GM18870 (cell line): ENCODE results near the gene PRR33.

Experiments used
- ATAC-seq: cut with Tn5 transposase; IDR thresholded peaks from one replicate; pipeline ENCODE4 v1.9.1; 2021; ENCODE audit warnings: moderate library complexity; ENCODE audit not compliant: unreplicated experiment

PRR33 gene

GRCh38 chr11:1852877-1853276 lies 38.8 kb downstream of the PRR33 start, which contains the start of gene LSP1:
TSS of gene LSP1 (plus strand) at chr11:1853084. CDS start at chr11:1853145, 61 bp downstream.
- ATAC-seq, result no peak

DNA sequence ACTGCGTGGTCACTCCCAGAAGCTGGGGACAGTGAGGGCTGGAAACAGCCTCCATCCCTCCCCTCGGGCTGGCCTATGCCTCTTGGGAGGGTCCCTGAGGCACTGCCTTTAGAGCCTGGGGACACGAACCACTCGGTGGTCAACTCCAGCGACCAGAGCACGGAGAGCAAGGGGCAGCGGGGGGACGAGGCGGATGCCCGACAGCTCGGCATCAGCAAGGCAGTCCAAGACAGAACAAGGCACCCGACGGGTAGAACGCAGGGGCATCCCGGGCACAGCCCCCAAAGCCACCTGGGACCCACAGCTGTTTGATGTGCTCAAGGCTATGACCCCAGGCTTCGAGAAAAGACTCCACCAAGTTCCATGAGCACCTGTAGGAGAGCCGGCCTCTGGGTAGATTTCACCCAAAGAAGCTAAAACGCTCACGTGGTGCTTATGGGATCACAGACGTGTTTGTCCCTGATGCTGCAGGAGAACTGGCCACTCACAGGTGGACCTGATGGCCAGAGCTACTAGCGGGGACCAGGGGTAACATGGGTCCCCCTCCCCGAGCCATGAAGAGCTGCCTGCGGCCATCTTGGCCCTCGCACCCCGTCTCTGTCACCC lies 39.3 kb downstream of the PRR33 start:
- no peak for ATAC-seq

- no peak for ATAC-seq
Measured at GRCh38 chr11:1851468-1852180, 40.1 kb downstream of the PRR33 start.

DNA sequence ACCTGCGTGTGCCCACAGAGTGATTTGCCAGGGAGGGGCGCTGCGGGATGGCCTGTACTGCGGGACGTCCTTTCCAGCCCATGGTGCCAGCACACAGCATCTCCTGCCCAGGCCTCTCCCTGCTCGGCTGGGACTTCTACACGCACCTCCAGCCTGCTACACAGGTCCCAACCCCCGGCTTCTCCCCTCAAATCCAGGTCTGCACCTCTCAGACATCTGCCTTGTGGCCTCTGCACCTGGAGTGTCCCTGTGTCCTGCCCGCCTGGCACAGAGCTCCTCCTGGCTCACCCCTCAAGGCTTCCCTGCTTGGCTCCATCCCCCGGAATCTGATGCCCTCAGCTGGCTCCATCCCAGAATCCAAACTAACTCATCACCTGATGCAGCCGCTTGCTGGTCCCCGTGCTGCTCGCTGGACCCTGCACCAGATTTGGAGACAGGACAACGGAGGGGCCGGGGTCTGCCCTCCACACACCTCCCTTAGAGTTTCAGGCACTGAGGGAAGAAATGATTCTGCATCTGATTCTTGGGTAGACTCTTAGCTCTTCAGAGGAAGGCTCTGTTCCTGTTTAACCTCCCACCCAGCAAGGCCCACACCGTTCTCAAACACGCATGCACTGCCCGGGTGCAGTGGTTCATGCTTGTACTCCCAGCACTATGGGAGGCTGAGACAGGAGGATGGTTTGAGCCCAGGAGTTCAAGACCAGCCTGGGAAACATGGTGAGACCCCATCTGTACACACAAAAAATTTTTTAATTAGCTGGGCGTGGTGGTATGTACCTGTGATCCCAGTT lies 42.9 kb downstream of the PRR33 start:
- no peak for ATAC-seq

- no peak for ATAC-seq
Measured at GRCh38 chr11:1847926-1848639, 43.6 kb downstream of the PRR33 start.

- no peak for ATAC-seq
Measured at GRCh38 chr11:1847006-1847735, 44.5 kb downstream of the PRR33 start.

GRCh38 chr11:1846453-1846932 lies 45.2 kb downstream of the PRR33 start:
- no peak for ATAC-seq

DNA sequence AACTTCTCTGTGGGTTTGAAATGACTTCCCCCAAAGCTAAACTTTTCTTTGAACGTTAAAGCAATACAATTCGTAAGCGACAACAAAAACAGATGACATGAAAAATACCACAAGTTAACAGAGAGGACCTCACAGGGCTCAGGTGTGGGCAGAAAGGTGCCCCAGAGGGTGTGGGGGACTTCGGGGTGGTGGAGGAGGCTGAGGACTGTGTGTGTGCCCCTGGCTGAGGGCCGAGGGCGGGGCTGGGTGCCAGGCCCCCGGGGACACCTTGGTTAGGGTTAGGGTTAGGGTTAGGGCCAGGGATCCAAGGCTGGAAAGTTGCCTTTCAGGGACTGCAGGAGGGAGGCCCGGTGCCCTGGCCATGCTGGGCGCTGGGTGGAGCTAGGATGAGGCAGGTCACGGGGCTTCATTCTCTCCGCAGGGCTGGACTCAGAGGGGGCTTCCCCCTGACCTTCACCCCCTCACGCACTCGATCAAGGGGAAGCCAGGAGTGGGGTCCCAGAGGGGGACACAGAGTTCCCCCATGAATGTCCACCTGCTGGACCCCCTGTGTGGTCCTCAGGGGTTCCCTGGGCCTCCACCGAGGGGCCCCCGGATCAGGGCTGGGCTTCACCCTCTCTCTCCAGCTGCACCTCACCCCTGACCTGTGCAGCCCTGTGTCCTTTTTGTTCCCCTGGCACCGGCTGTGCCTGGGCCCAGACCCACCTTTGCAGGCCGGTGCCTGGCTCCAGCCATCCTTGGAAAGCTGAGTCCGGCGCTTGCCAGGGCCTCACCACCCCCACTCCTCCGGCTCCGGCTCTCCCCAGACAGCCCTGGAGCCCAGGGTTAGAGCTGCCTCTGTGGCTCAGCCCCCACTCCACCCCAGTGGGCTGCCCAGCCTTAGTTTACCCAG lies 45.9 kb downstream of the PRR33 start:
- ATAC-seq, result no peak

GRCh38 chr11:1845095-1845429 lies 46.6 kb downstream of the PRR33 start:
- no peak for ATAC-seq

GRCh38 chr11:1844221-1845094 lies 47.2 kb downstream of the PRR33 start:
- ATAC-seq, result no peak

- ATAC-seq, result no peak
Measured at GRCh38 chr11:1843796-1844195, 47.9 kb downstream of the PRR33 start.

DNA sequence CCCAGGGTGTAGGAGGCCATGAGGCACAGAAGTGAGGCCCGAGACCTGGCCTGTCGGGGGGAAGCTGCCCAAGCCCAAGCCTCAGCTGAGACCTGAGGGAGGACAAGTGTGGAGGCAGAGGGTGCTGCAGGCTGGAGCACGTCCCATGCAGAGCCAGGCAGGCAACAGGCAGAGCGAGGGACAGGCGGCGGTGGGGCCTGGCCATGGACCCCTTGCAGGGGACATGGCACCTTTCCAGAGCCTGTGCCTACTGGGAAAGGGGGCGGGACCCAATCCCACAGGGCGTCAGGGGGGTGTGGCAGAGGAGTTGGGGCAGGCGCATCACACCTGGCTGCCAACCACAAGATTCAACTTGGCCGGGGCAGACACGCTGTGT lies 48.6 kb downstream of the PRR33 start:
- ATAC-seq, result no peak

DNA sequence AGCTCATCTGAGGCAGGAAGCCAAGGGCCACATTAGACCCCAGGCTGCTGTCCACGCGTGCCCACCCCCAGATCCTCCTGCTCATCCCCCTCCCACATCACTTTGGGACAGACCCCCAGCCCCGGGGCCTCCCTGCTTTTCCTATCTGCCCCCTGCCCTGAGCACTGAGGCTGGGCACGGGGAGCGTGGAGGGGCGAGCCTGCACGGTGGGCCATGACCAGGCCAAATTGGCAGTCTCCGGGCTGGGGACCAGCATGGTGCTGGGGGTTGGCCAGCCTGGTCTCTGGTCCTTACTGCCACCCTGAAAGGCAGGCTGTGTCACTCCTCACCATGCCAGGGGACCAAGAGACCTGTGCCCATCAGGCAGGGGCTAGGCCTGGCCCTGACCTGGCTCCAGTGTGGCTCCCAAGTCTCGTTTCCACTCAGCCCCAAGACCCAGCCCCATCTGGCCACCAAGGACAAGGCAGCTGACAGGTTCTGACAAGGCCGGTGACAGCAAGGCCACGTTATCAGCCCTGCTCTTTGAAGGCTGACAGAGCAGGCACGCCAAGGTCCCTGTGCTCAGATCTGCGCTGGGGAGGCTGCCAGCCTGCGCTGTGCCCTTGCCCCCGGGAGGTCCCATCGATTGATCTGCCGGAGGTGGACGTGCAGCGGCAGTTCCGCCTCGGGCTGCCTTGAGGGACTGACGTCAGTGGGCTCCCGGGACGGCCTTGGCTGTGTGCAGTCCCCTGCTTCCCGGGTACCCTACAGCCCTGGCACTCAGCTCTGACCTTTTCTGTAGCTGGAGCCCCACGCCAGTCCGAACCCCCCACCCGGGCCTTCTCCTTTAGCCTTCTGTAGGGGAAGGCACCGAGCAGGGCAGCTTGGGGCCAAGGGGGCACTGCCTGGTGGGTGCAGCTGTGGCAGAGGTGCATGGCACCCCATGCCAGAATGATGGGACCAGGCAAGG lies 49.3 kb downstream of the PRR33 start:
- no peak for ATAC-seq

DNA sequence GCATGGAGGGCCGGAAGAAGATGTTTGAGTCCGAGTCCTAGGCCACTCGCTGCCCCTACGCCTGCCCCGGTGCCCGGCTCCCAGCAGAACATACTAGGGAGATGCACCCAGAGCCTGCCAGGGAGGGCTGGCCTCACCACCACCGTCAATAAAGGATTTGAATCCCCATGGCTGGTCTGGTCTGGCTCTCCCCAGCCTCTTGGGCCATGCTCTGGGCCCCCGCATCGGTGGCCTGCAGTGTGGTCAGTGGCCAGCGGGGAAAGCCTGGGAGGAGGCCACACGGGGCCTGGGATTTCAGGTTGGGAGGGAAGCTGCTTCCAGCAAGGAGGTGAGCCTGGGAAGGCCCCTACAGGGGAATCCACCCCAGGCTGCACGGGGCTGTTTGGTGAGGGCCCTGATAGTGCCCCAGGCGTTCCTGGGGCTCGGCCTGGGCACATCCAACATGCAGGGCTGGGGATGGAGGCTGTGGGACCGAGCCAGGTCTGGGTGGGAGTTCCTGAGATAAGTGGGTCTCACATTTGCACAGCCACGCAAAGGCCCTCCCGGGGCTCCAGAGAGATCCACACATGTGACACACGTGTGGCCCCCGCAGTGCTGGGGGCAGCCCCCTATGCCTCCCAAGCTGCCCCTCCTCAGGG lies 50.1 kb downstream of the PRR33 start:
- ATAC-seq, result no peak

DNA sequence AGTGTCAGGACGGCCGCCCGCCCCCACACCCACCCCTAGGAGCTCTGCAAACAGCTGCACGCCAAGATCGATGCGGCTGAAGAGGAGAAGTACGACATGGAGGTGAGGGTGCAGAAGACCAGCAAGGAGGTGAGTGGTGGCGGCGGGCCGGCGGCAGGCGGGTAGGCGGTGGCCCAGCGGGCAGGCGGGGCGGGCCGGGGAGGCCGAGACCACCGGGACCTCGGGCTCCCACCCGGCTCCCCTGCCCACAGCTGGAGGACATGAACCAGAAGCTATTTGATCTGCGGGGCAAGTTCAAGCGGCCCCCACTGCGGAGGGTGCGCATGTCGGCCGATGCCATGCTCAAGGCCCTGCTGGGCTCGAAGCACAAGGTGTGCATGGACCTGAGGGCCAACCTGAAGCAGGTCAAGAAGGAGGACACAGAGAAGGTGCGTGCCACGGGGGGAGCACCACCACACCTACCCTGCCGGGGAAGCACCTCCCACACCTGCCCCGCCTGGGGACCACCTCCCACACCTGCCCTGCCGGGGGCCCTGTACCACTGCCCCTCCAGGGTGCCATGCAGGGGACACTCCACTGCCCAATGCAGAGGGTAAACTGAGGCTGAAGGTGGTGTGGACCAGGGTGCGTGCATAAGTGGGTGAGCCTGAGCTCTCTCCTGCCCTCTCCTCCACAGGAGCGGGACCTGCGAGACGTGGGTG lies 50.8 kb downstream of the PRR33 start:
- ATAC-seq, result no peak
